Fibroblast of lung (primary cell): ENCODE measurements around the gene KATNAL1. TPM values are rescaled to one million over a fixed set of nuclear protein-coding genes. Genes with fewer than 3 reads are reported as not detected.
A peak's percentile ranks its signal among the peaks of the same experiment; 100 is the strongest.

Experiments used
- DNase-seq, 2 donors: peaks; one replicate each; pipeline versions ENCODE4 v3.0.0 to v3.0.0-alpha.2; 2010; ENCODE audit warnings: low read depth in 2 of 2
- H2AFZ ChIP-seq: 2 replicates; pipeline ENCODE4 v1.5.1; 2012; ENCODE audit warnings: low read length, control low read depth, inconsistent platforms
- H3K27ac ChIP-seq: 2 replicates; pipeline ENCODE4 v1.5.1; 2011; ENCODE audit warnings: low read length, control low read depth; ENCODE audit not compliant: insufficient read depth
- H3K27me3 ChIP-seq: 2 replicates; pipeline ENCODE4 v1.5.1; 2011; ENCODE audit warnings: mild to moderate bottlenecking, low read length; ENCODE audit not compliant: control insufficient read depth, insufficient read depth
- H3K36me3 ChIP-seq: 2 replicates; pipeline ENCODE4 v1.5.1; 2011; ENCODE audit warnings: low read length; ENCODE audit not compliant: control insufficient read depth, insufficient read depth
- H3K4me1 ChIP-seq: 2 replicates; pipeline ENCODE4 v1.5.1; 2011; ENCODE audit warnings: low read length; ENCODE audit not compliant: control insufficient read depth, insufficient read depth; ENCODE audit errors: extremely low read depth
- H3K4me2 ChIP-seq: 2 replicates; pipeline ENCODE4 v1.5.1; 2011; ENCODE audit warnings: low read length, control low read depth; ENCODE audit not compliant: insufficient read depth; ENCODE audit errors: extremely low read depth
- H3K4me3 ChIP-seq, 4 experiments: fragments of 200-600 bp in 1 of 4; sonication (generic) in 1 of 4; replicated peaks in 1 of 4; 2 replicates each; pipeline ENCODE4 v1.5.1; 2011 to 2016; ENCODE audit warnings: low read length in 4 of 4, low read depth in 3 of 4, mild to moderate bottlenecking in 3 of 4, control low read depth in 2 of 4, inconsistent platforms in 1 of 4, mixed read lengths in 1 of 4; ENCODE audit not compliant: insufficient read depth in 1 of 4; ENCODE audit errors: control extremely low read depth in 1 of 4
- H3K79me2 ChIP-seq: 2 replicates; pipeline ENCODE4 v1.5.1; 2012; ENCODE audit warnings: mild to moderate bottlenecking, low read length, inconsistent platforms; ENCODE audit not compliant: control insufficient read depth, insufficient read depth
- H3K9ac ChIP-seq: 2 replicates; pipeline ENCODE4 v1.5.1; 2011; ENCODE audit warnings: mild to moderate bottlenecking, low read length, control low read depth; ENCODE audit not compliant: insufficient read depth
- H3K9me3 ChIP-seq: 2 replicates; pipeline ENCODE4 v1.5.1; 2012; ENCODE audit warnings: low read depth, low read length; ENCODE audit not compliant: control insufficient read depth, insufficient read depth
- H4K20me1 ChIP-seq: 2 replicates; pipeline ENCODE4 v1.5.1; 2011; ENCODE audit warnings: low read length; ENCODE audit not compliant: control insufficient read depth, insufficient read depth; ENCODE audit errors: extremely low read depth
- CTCF ChIP-seq, 2 donors: IDR thresholded peaks in 1 of 2; conservative IDR thresholded peaks in 1 of 2; 1 replicate in 1 of 2; 2 replicates in 1 of 2; pipeline ENCODE4 v1.5.1; 2011 to 2012; ENCODE audit warnings: low read length in 2 of 2, control low read depth in 1 of 2, inconsistent platforms in 1 of 2, low read depth in 1 of 2, mild to moderate bottlenecking in 1 of 2
- EZH2 ChIP-seq: IDR thresholded peaks from 2 replicates; pipeline ENCODE4 v1.5.1; 2012; ENCODE audit warnings: low read length, control low read depth, mild to moderate bottlenecking; ENCODE audit errors: missing control alignments
- polyA plus RNA-seq, 2 donors: library from polyadenylated mRNA; depleted of rRNA in 1 of 2; stranded (reverse) in 1 of 2; unstranded in 1 of 2; fragments of >200 nt; gene quantifications; 2 replicates each; pipeline ENCODE4 v1.2.1, GENCODE V29; 2011 to 2012; ENCODE audit warnings: missing spikeins in 1 of 2
- total RNA-seq: library from RNA; depleted of rRNA; stranded (reverse); fragments of >200 nt; gene quantifications from 2 replicates; pipeline ENCODE4 v1.2.1, GENCODE V29; 2014

KATNAL1 gene
- total and polyA plus RNA-seq, 2 donors (not counting 1 experiment from before 2014, with no cell fraction given), result 24.8 to 32.7 TPM

- Histone ChIP-seq H3K27ac (no peak overlapping the region), H3K9me3 (no peaks in the 10 kb centered on the region), H4K20me1 (no peaks in the 10 kb centered on the region), H3K4me1 (no peaks in the 10 kb centered on the region), H3K4me2 (no peak overlapping the region), H3K79me2 (no peaks in the 10 kb centered on the region), H3K9ac (no peak overlapping the region), H2AFZ (peak overlapping the region; percentile 27), H3K36me3 (no peaks in the 10 kb centered on the region), H3K4me3 (no peak overlapping the region), H3K27me3 (no peaks in the 10 kb centered on the region)
- TF ChIP-seq EZH2 (no peak), CTCF (conservative IDR thresholded peaks at IDR 0.05 in 1 of 2, IDR thresholded peaks at IDR 0.05 in 1 of 2; ENCODE audit: low read depth in 1 of 2, low read length in 2 of 2) (no peak)
- DNase-seq, result no peak
Measured at GRCh38 chr13:30173303-30173610, 134.1 kb downstream of the KATNAL1 start.

- Histone ChIP-seq H2AFZ (peak overlapping the region; percentile 27), H3K9ac (no peak overlapping the region)
Measured at GRCh38 chr13:30172593-30173302, 134.6 kb downstream of the KATNAL1 start.

GRCh38 chr13:30170569-30170968 is 136.8 kb downstream of the KATNAL1 start:
- no peak for TF ChIP-seq CTCF (conservative IDR thresholded peaks at IDR 0.05 in 1 of 2, IDR thresholded peaks at IDR 0.05 in 1 of 2; ENCODE audit: low read depth in 1 of 2, low read length in 2 of 2)
- TF ChIP-seq EZH2, result no peak
- Histone ChIP-seq H3K27ac (no peak overlapping the region), H3K4me1 (no peaks in the 10 kb centered on the region), H3K36me3 (no peaks in the 10 kb centered on the region), H3K4me2 (no peak overlapping the region), H4K20me1 (no peaks in the 10 kb centered on the region), H3K9ac (no peak overlapping the region), H2AFZ (no peak overlapping the region), H3K79me2 (no peaks in the 10 kb centered on the region), H3K27me3 (no peaks in the 10 kb centered on the region), H3K9me3 (no peaks in the 10 kb centered on the region), H3K4me3 (no peak overlapping the region)
- DNase-seq, result no peak

More at GRCh38 chr13:30172593-30173302, 134.6 kb downstream of the KATNAL1 start:
- Histone ChIP-seq H3K79me2 (no peaks in the 10 kb centered on the region), H3K4me3 (no peak overlapping the region), H4K20me1 (no peaks in the 10 kb centered on the region), H3K27ac (no peak overlapping the region), H3K9me3 (no peaks in the 10 kb centered on the region), H3K36me3 (no peaks in the 10 kb centered on the region), H3K27me3 (no peaks in the 10 kb centered on the region), H3K4me2 (no peak overlapping the region), H3K4me1 (no peaks in the 10 kb centered on the region)
- no peak for DNase-seq
- no peak for TF ChIP-seq CTCF (conservative IDR thresholded peaks at IDR 0.05 in 1 of 2, IDR thresholded peaks at IDR 0.05 in 1 of 2; ENCODE audit: low read depth in 1 of 2, low read length in 2 of 2)
- no peak for TF ChIP-seq EZH2
